GM23248 (cell line): Measurements from ENCODE around the gene ARHGAP26.

Source experiments
- EZH2 ChIP-seq: fragments of 200-600 bp; sonication (generic); IDR thresholded peaks from 2 replicates; pipeline ENCODE4 v1.6.1; 2018; ENCODE audit warnings: antibody characterized with exemption, mild to moderate bottlenecking; ENCODE audit not compliant: insufficient read depth, poor library complexity, severe bottlenecking
- EZH2phosphoT487 ChIP-seq: fragments of 200-600 bp; sonication (generic); IDR thresholded peaks from 2 replicates; pipeline ENCODE4 v1.6.1; 2018; ENCODE audit warnings: antibody characterized with exemption, moderate library complexity, mild to moderate bottlenecking, low read depth; ENCODE audit not compliant: insufficient read depth

DNA sequence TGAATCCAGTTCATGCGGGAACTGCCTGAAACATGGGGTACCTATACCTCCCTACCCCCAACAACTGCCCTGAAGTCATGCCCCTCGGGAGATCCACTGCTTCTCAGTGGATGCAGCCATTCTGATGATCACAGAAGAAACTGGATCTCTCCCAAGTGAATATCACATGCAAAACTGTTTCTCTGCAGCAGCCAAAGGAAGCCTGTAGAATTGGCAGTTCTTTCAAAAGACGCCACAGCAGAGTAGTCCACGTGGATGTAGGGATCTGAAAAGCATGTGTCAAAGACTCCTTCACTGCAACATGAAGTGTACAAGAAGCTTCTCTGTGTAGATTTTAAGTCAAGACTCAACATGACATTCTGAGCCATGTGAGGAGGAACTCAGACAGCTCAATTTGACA, 346.6 kb downstream of the ARHGAP26 start:
- TF ChIP-seq EZH2 = no peak
- TF ChIP-seq EZH2phosphoT487 = no peak
